Activated naive CD4-positive, alpha-beta T cell treated with anti-CD3 and anti-CD28 coated beads, Interleukin-2, amount 50 U/mL, for 24 hours (primary cell): ENCODE measurements around the gene TMEM89.

Source experiments
- H3K27ac Mint-ChIP-seq: one replicate; pipeline ENCODE4 v1.8.0; 2021; ENCODE audit warnings: mild to moderate bottlenecking, mixed read lengths
- H3K27me3 Mint-ChIP-seq: one replicate; pipeline ENCODE4 v1.8.0; 2021; ENCODE audit warnings: mixed read lengths
- H3K36me3 Mint-ChIP-seq: one replicate; pipeline ENCODE4 v1.8.0; 2021; ENCODE audit warnings: mixed read lengths
- H3K4me1 Mint-ChIP-seq: one replicate; pipeline ENCODE4 v1.8.0; 2021; ENCODE audit warnings: mixed read lengths
- H3K4me3 Mint-ChIP-seq: one replicate; pipeline ENCODE4 v1.8.0; 2021; ENCODE audit warnings: mild to moderate bottlenecking, mixed read lengths
- H3K9me3 Mint-ChIP-seq: one replicate; pipeline ENCODE4 v1.8.0; 2021; ENCODE audit warnings: mixed read lengths

TMEM89 gene

GRCh38 chr3:48591886-48592518, 29.6 kb downstream of the TMEM89 start:
- no peak overlapping the region for H3K27ac Mint-ChIP-seq
- H3K36me3 Mint-ChIP-seq, result no peaks in the 10 kb centered on the region
- H3K4me3 Mint-ChIP-seq, result no peak overlapping the region
- no peaks in the 10 kb centered on the region for H3K9me3 Mint-ChIP-seq
- H3K27me3 Mint-ChIP-seq, result peaks cover 17% of the 10 kb centered on the region
- H3K4me1 Mint-ChIP-seq, result no peaks in the 10 kb centered on the region

- Mint-ChIP-seq H3K9me3 (no peaks in the 10 kb centered on the region), H3K27ac (no peak overlapping the region), H3K36me3 (no peaks in the 10 kb centered on the region), H3K4me3 (no peak overlapping the region), H3K4me1 (no peaks in the 10 kb centered on the region), H3K27me3 (peaks cover 17% of the 10 kb centered on the region)
Observed at GRCh38 chr3:48591436-48591835, 30.1 kb downstream of the TMEM89 start.

GRCh38 chr3:48588230-48588629, 33.3 kb downstream of the TMEM89 start:
- no peaks in the 10 kb centered on the region for H3K4me1 Mint-ChIP-seq
- H3K27me3 Mint-ChIP-seq, result peaks cover 14% of the 10 kb centered on the region
- peak overlapping the region; percentile 59 for H3K27ac Mint-ChIP-seq
- H3K4me3 Mint-ChIP-seq, result no peak overlapping the region
- H3K9me3 Mint-ChIP-seq, result no peaks in the 10 kb centered on the region
- no peaks in the 10 kb centered on the region for H3K36me3 Mint-ChIP-seq

- H3K4me3 Mint-ChIP-seq, result peak overlapping the region; percentile 19
- H3K4me1 Mint-ChIP-seq, result no peaks in the 10 kb centered on the region
- H3K9me3 Mint-ChIP-seq, result no peaks in the 10 kb centered on the region
- H3K27me3 Mint-ChIP-seq, result peaks cover 13% of the 10 kb centered on the region
- no peaks in the 10 kb centered on the region for H3K36me3 Mint-ChIP-seq
- H3K27ac Mint-ChIP-seq, result peak overlapping the region; percentile 59
Observed at GRCh38 chr3:48587686-48588085, 33.9 kb downstream of the TMEM89 start.

- Mint-ChIP-seq H3K27ac (no peak overlapping the region), H3K27me3 (peaks cover 10% of the 10 kb centered on the region), H3K36me3 (no peaks in the 10 kb centered on the region), H3K4me1 (no peaks in the 10 kb centered on the region), H3K9me3 (no peaks in the 10 kb centered on the region), H3K4me3 (no peak overlapping the region)
Observed at GRCh38 chr3:48585411-48585810, 36.2 kb downstream of the TMEM89 start.

GRCh38 chr3:48584836-48585235, 36.7 kb downstream of the TMEM89 start:
- Mint-ChIP-seq H3K27me3 (peaks cover 10% of the 10 kb centered on the region), H3K4me3 (no peak overlapping the region), H3K9me3 (no peaks in the 10 kb centered on the region), H3K27ac (no peak overlapping the region), H3K4me1 (no peaks in the 10 kb centered on the region), H3K36me3 (no peaks in the 10 kb centered on the region)

- Mint-ChIP-seq H3K36me3 (no peaks in the 10 kb centered on the region), H3K27me3 (no peaks in the 10 kb centered on the region), H3K4me3 (no peak overlapping the region), H3K9me3 (no peaks in the 10 kb centered on the region), H3K4me1 (no peaks in the 10 kb centered on the region), H3K27ac (no peak overlapping the region)
Observed at GRCh38 chr3:48581621-48582481, 39.7 kb downstream of the TMEM89 start.

- Mint-ChIP-seq H3K27ac (no peak overlapping the region), H3K9me3 (no peaks in the 10 kb centered on the region), H3K4me3 (no peak overlapping the region), H3K36me3 (no peaks in the 10 kb centered on the region), H3K4me1 (no peaks in the 10 kb centered on the region), H3K27me3 (no peaks in the 10 kb centered on the region)
Observed at GRCh38 chr3:48576647-48577046, 44.9 kb downstream of the TMEM89 start.

GRCh38 chr3:48575366-48575765, 46.2 kb downstream of the TMEM89 start:
- Mint-ChIP-seq H3K4me1 (no peaks in the 10 kb centered on the region), H3K27me3 (no peaks in the 10 kb centered on the region), H3K27ac (no peak overlapping the region), H3K36me3 (no peaks in the 10 kb centered on the region), H3K9me3 (no peaks in the 10 kb centered on the region), H3K4me3 (no peak overlapping the region)

- no peaks in the 10 kb centered on the region for H3K36me3 Mint-ChIP-seq
- H3K27me3 Mint-ChIP-seq, result no peaks in the 10 kb centered on the region
- H3K27ac Mint-ChIP-seq, result no peak overlapping the region
- H3K4me1 Mint-ChIP-seq, result no peaks in the 10 kb centered on the region
- H3K9me3 Mint-ChIP-seq, result no peaks in the 10 kb centered on the region
- no peak overlapping the region for H3K4me3 Mint-ChIP-seq
Observed at GRCh38 chr3:48573973-48574585, 47.5 kb downstream of the TMEM89 start.

GRCh38 chr3:48572517-48572916, 49.1 kb downstream of the TMEM89 start:
- H3K4me1 Mint-ChIP-seq, result no peaks in the 10 kb centered on the region

GRCh38 chr3:48571938-48572337, 49.6 kb downstream of the TMEM89 start:
- Mint-ChIP-seq H3K36me3 (no peaks in the 10 kb centered on the region), H3K27me3 (no peaks in the 10 kb centered on the region), H3K27ac (no peak overlapping the region), H3K4me3 (no peak overlapping the region), H3K9me3 (no peaks in the 10 kb centered on the region), H3K4me1 (no peaks in the 10 kb centered on the region)

More at GRCh38 chr3:48572517-48572916, 49.1 kb downstream of the TMEM89 start:
- no peaks in the 10 kb centered on the region for H3K9me3 Mint-ChIP-seq
- no peaks in the 10 kb centered on the region for H3K36me3 Mint-ChIP-seq
- no peaks in the 10 kb centered on the region for H3K27me3 Mint-ChIP-seq
- no peak overlapping the region for H3K27ac Mint-ChIP-seq
- no peak overlapping the region for H3K4me3 Mint-ChIP-seq
